Loucy (cell line): ENCODE results near the gene HDGFL2.

Experiments used
- H2AFZ ChIP-seq: fragments of 200-600 bp; sonication (generic); 2 replicates; pipeline ENCODE4 v1.6.0; 2016; ENCODE audit warnings: antibody characterized with exemption, mild to moderate bottlenecking, low read length, moderate library complexity
- H3F3A ChIP-seq: fragments of 200-600 bp; 2 replicates; pipeline ENCODE4 v1.6.0; 2016; ENCODE audit warnings: antibody characterized with exemption, low read depth, mild to moderate bottlenecking
- H3K27me3 ChIP-seq: fragments of 200-600 bp; sonication (generic); 2 replicates; pipeline ENCODE4 v1.6.1; 2014; ENCODE audit warnings: low read length, mild to moderate bottlenecking; ENCODE audit not compliant: insufficient read depth, poor library complexity, severe bottlenecking
- H3K36me3 ChIP-seq: fragments of 200-600 bp; sonication (generic); 2 replicates; pipeline ENCODE4 v1.6.1; 2016; ENCODE audit warnings: low read length; ENCODE audit not compliant: insufficient read depth
- H3K4me1 ChIP-seq: fragments of 200-600 bp; sonication (generic); 2 replicates; pipeline ENCODE4 v1.5.1; 2014; ENCODE audit warnings: low read length, mild to moderate bottlenecking; ENCODE audit not compliant: insufficient read depth, poor library complexity, severe bottlenecking
- H3K4me2 ChIP-seq: fragments of 200-600 bp; sonication (generic); 2 replicates; pipeline ENCODE4 v1.6.0; 2014; ENCODE audit warnings: antibody characterized with exemption, low read length, low read depth, mild to moderate bottlenecking; ENCODE audit not compliant: poor library complexity, severe bottlenecking
- H3K4me3 ChIP-seq: fragments of 200-600 bp; sonication (generic); 2 replicates; pipeline ENCODE4 v1.5.1; 2014; ENCODE audit warnings: low read length, mild to moderate bottlenecking, mixed read lengths; ENCODE audit not compliant: poor library complexity, severe bottlenecking
- H3K79me2 ChIP-seq: fragments of 200-600 bp; sonication (generic); 2 replicates; pipeline ENCODE4 v1.6.1; 2014; ENCODE audit warnings: low read length; ENCODE audit not compliant: insufficient read depth
- H3K9ac ChIP-seq: fragments of 200-600 bp; sonication (generic); 2 replicates; pipeline ENCODE4 v1.6.0; 2014; ENCODE audit warnings: mild to moderate bottlenecking, low read depth, low read length, moderate library complexity; ENCODE audit not compliant: poor library complexity, severe bottlenecking
- H3K9me2 ChIP-seq: fragments of 200-600 bp; sonication (generic); replicated peaks from 2 replicates; pipeline ENCODE4 v1.6.1; 2016; ENCODE audit warnings: low read depth, low read length, mixed read lengths
- H3K9me3 ChIP-seq: fragments of 200-600 bp; sonication (generic); 2 replicates; pipeline ENCODE4 v1.6.1; 2014; ENCODE audit warnings: mild to moderate bottlenecking, antibody characterized with exemption, low read length, low read depth; ENCODE audit not compliant: insufficient read depth
- H4K20me1 ChIP-seq: fragments of 200-600 bp; sonication (generic); 2 replicates; pipeline ENCODE4 v1.6.0; 2014; ENCODE audit warnings: antibody characterized with exemption, low read length, mild to moderate bottlenecking; ENCODE audit not compliant: insufficient read depth, poor library complexity, severe bottlenecking
- CTCF ChIP-seq: fragments of 200-600 bp; sonication (generic); conservative IDR thresholded peaks from 2 replicates; pipeline ENCODE4 v1.5.1; 2014; ENCODE audit warnings: mild to moderate bottlenecking, antibody characterized with exemption, low read length
- EZH2phosphoT487 ChIP-seq: fragments of 200-600 bp; IDR thresholded peaks from 2 replicates; pipeline ENCODE4 v1.6.1; 2018; ENCODE audit warnings: antibody characterized with exemption, mild to moderate bottlenecking, moderate library complexity, borderline replicate concordance

HDGFL2 gene

GRCh38 chr19:4430760-4431159 is 41.3 kb upstream of the HDGFL2 start:
- Histone ChIP-seq H3K79me2 (no peaks in the 10 kb centered on the region), H3K9me2 (no peaks in the 10 kb centered on the region), H3K4me3 (no peak overlapping the region), H3K4me2 (no peak overlapping the region), H2AFZ (no peak overlapping the region), H3F3A (no peaks in the 10 kb centered on the region), H3K9me3 (no peaks in the 10 kb centered on the region), H4K20me1 (no peaks in the 10 kb centered on the region), H3K36me3 (peaks cover 74% of the 10 kb centered on the region; the same call in 1 of the 2 replicates), H3K9ac (no peak overlapping the region), H3K27me3 (no peaks in the 10 kb centered on the region), H3K4me1 (no peaks in the 10 kb centered on the region)
- TF ChIP-seq CTCF, result no peak
- TF ChIP-seq EZH2phosphoT487, result no peak

- Histone ChIP-seq H3K79me2 (no peaks in the 10 kb centered on the region), H3K36me3 (peaks cover 74% of the 10 kb centered on the region; the same call in 1 of the 2 replicates), H3K4me2 (no peak overlapping the region), H3F3A (no peaks in the 10 kb centered on the region), H3K4me3 (no peak overlapping the region), H3K9ac (no peak overlapping the region), H2AFZ (no peak overlapping the region), H3K9me2 (no peaks in the 10 kb centered on the region), H3K4me1 (no peaks in the 10 kb centered on the region), H4K20me1 (no peaks in the 10 kb centered on the region), H3K9me3 (no peaks in the 10 kb centered on the region), H3K27me3 (no peaks in the 10 kb centered on the region)
- TF ChIP-seq EZH2phosphoT487 (no peak), CTCF (no peak)
Observed at GRCh38 chr19:4431296-4431695, 40.8 kb upstream of the HDGFL2 start.

GRCh38 chr19:4431808-4432674 is 40.1 kb upstream of the HDGFL2 start:
- Histone ChIP-seq H3K4me1 (no peaks in the 10 kb centered on the region), H3K79me2 (no peaks in the 10 kb centered on the region), H3K9ac (no peak overlapping the region), H3K9me3 (no peaks in the 10 kb centered on the region), H3K27me3 (no peaks in the 10 kb centered on the region), H3K9me2 (no peaks in the 10 kb centered on the region), H4K20me1 (no peaks in the 10 kb centered on the region), H3K4me2 (no peak overlapping the region), H3K36me3 (peaks cover 81% of the 10 kb centered on the region; the same call in 1 of the 2 replicates), H3F3A (no peaks in the 10 kb centered on the region), H3K4me3 (no peak overlapping the region), H2AFZ (no peak overlapping the region)
- no peak for TF ChIP-seq EZH2phosphoT487
- no peak for TF ChIP-seq CTCF
